NCI-H2081 (cell line): Measurements from ENCODE around the gene PCDHGA1.
"Not testable (repeated sequence)": the region's sequence is repeated elsewhere in the genome, so short reads cannot be mapped to it uniquely, and the experiment has no call there.

Source experiments
- DNase-seq, 2 experiments: peaks; one replicate each; lab custom pipeline; 2025; lab: John Stamatoyannopoulos, UW

The PCDHGA1 gene

DNA sequence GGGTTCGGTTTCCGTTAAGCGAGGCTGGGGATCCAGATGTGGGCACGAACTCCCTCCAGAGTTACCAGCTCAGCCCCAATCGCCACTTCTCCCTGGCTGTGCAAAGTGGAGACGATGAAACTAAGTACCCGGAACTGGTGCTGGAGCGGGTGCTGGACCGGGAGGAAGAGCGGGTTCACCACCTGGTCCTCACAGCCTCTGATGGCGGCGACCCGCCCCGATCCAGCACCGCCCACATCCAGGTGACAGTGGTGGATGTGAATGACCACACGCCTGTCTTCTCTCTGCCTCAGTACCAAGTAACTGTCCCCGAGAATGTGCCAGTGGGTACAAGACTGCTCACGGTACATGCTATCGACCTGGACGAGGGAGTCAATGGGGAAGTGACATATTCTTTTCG, 53.0 kb downstream of the PCDHGA1 start:
- DNase-seq: no peak

- DNase-seq: no peak
Observed at GRCh38 chr5:141384471-141385267, 54.4 kb downstream of the PCDHGA1 start.

DNA sequence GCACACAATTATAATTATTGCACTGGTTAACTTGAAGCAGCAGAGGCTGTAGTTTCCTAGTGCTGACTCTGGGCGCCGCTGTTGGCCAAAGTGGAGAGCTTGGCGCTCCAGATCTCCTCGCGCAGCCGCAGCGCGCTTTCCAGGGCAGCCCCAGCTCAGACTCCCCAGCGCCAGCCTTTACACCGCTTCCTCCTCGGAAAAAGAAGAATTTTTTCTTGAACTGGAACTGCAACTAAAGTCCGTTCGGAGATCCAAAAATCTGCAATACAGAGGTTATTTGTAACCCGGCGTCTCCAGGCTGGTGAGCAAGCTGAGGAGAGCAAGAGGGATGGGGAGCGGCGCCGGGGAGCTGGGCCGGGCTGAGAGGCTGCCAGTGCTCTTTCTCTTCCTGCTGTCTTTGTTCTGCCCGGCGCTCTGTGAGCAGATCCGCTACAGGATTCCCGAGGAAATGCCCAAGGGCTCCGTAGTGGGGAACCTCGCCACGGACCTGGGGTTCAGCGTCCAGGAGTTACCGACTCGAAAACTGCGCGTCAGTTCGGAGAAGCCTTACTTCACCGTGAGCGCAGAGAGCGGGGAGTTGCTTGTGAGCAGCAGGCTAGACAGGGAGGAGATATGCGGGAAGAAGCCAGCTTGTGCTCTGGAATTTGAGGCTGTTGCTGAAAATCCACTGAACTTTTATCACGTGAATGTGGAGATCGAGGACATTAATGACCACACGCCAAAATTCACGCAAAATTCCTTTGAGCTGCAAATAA, 57.4 kb downstream of the PCDHGA1 start, which contains the start of gene PCDHGB4:
Gene PCDHGB4, plus strand, starts transcription at position 142 of the 755 bp plus-strand sequence. Its CDS starts 187 bp downstream, at position 329.
- not testable (repeated sequence) for DNase-seq

- DNase-seq: no peak
Observed at GRCh38 chr5:141388661-141389060, 58.3 kb downstream of the PCDHGA1 start.

DNA sequence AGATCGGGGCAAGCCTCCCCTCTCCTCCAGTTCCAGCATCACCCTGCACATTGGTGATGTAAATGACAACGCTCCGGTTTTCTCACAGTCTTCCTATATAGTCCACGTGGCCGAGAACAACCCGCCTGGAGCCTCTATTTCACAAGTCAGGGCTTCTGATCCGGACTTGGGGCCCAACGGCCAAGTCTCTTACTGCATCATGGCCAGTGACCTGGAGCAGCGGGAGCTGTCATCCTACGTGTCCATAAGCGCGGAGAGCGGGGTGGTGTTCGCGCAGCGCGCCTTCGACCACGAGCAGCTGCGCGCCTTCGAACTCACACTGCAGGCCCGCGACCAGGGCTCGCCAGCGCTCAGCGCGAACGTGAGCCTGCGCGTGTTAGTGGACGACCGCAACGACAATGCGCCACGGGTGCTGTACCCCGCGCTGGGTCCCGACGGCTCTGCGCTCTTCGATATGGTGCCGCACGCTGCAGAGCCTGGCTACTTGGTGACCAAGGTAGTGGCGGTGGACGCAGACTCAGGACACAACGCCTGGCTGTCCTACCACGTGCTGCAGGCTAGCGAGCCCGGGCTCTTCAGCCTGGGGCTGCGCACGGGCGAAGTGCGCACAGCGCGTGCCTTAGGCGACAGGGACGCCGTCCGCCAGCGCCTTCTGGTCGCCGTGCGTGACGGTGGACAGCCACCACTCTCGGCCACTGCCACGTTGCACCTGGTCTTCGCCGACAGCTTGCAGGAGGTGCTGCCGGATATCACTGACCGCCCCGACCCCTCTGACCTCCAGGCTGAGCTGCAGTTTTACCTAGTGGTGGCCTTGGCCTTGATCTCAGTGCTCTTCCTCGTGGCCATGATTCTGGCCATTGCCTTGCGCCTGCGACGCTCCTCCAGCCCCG, 59.1 kb downstream of the PCDHGA1 start:
- DNase-seq: no peak

DNA sequence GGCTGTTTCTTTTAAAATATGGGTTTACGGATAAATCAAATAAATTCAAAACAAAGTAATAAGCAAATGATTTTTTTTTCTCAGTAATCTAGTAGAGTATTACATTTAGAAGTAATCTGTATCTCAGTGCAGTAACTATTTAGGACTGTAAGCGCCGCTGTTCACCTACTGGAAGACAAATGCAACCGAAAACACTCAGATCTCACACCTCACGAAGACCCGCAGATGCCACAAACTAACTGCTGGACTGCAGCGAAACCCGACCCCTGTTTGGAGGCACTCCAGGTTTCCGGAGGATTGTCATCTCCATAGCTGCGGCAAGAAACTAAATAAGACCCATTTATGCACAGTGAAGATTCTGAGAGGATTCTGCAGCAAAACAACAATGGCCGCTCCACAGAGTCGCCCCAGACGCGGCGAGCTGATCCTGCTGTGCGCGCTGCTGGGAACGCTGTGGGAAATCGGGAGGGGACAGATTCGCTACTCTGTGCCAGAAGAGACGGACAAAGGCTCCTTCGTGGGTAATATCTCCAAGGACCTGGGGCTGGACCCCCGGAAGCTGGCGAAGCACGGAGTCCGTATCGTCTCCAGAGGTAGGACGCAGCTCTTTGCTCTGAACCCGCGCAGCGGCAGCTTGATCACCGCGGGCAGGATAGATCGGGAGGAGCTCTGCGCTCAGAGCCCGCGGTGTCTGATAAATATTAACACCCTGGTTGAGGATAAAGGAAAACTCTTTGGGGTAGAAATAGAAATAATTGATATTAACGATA, 62.3 kb downstream of the PCDHGA1 start, which contains the start of gene PCDHGA8:
Gene PCDHGA8, plus strand, starts transcription at position 205 of the 770 bp plus-strand sequence. Its CDS starts 181 bp downstream, at position 386.
- no peak for DNase-seq

- no peak for DNase-seq
Observed at GRCh38 chr5:141393267-141393666, 63.0 kb downstream of the PCDHGA1 start.

DNA sequence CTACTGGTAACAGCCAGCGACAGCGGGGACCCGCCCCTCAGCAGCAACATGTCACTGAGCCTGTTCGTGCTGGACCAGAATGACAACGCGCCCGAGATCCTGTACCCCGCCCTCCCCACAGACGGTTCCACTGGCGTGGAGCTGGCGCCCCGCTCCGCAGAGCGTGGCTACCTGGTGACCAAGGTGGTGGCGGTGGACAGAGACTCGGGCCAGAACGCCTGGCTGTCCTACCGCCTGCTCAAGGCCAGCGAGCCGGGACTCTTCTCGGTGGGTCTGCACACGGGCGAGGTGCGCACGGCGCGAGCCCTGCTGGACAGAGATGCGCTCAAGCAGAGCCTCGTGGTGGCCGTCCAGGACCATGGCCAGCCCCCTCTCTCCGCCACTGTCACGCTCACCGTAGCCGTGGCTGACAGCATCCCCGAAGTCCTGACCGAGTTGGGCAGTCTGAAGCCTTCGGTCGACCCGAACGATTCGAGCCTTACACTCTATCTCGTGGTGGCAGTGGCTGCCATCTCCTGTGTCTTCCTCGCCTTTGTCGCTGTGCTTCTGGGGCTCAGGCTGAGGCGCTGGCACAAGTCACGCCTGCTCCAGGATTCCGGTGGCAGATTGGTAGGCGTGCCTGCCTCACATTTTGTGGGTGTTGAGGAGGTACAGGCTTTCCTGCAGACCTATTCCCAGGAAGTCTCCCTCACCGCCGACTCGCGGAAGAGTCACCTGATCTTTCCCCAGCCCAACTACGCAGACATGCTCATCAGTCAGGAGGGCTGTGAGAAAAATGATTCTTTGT, 64.3 kb downstream of the PCDHGA1 start:
- DNase-seq: not testable (repeated sequence)

DNA sequence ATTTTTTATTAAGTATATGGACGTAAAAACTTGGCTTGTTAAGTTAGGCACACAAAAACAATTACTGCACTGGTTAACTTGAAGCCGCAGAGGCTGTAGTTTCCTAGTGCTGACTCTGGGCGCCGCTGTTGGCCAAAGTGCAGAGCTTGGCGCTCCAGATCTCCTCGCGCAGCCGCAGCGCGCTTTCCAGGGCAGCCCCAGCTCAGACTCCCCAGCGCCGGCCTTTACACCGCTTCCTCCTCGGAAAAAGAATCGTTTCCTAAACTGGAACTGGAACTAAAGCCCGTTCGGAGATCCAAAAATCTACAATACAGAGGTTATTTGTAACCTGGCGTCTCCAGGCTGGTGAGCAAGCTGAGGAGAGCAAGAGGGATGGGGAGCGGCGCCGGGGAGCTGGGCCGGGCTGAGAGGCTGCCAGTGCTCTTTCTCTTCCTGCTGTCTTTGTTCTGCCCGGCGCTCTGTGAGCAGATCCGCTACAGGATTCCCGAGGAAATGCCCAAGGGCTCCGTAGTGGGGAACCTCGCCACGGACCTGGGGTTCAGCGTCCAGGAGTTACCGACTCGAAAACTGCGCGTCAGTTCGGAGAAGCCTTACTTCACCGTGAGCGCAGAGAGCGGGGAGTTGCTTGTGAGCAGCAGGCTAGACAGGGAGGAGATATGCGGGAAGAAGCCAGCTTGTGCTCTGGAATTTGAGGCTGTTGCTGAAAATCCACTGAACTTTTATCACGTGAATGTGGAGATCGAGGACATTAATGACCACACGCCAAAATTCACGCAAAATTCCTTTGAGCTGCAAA, 67.6 kb downstream of the PCDHGA1 start, which contains the start of gene PCDHGB5:
Gene PCDHGB5, plus strand, starts transcription at position 192 of the 796 bp plus-strand sequence. Its CDS starts 181 bp downstream, at position 373.
- DNase-seq: not testable (repeated sequence)

- no peak for DNase-seq
Observed at GRCh38 chr5:141398608-141399007, 68.3 kb downstream of the PCDHGA1 start.

GRCh38 chr5:141399555-141400258, 69.4 kb downstream of the PCDHGA1 start:
- no peak for DNase-seq

DNA sequence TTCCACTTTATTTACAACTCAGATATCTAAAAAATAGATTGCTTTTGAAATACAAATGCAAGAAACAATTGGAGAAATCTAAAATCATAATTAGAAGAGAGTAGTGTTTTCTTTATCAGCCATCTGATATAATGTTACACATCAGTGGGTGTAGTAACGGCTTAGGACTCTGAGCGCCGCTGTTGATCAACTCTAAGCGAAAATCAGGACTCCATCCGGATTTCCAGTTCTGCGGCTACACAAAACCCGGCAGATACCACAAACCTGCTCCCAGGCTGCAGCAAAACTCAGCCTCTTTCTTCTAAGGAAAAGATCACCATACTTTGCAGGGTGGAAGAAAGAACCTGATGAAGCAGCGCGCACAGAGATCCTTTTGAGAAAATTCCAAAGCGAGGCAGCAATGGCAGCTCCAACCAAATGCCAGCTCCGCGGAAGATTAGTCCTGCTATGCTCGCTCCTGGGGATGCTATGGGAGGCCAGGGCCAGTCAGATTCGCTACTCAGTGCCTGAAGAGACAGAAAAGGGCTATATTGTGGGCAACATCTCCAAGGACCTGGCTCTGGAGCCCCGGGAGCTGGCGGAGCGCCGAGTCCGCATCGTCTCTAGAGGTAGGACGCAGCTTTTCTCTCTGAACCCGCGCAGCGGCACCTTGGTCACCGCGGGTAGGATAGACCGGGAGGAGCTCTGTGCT, 72.4 kb downstream of the PCDHGA1 start, which contains the start of gene PCDHGA9:
Gene PCDHGA9, plus strand, starts transcription at position 226 of the 691 bp plus-strand sequence. Its CDS starts 175 bp downstream, at position 401.
- DNase-seq: no peak

DNA sequence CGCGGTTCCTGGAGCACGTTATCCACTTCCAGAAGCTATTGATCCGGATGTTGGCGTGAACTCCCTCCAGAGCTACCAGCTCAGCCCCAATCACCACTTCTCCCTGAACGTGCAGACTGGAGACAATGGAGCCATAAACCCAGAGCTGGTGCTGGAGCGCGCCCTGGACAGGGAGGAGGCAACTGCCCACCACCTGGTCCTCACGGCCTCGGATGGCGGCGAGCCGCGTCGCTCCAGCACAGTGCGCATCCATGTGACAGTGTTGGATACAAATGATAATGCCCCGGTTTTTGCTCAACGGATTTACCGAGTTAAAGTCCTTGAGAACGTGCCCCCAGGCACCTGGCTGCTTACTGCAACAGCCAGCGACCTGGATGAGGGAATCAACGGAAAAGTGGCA, 73.1 kb downstream of the PCDHGA1 start:
- no peak for DNase-seq

- not testable (repeated sequence) for DNase-seq
Observed at GRCh38 chr5:141407790-141408505, 77.6 kb downstream of the PCDHGA1 start, which contains the start of gene PCDHGB6. Gene PCDHGB6 (plus strand): TSS chr5:141408021. CDS start chr5:141408203, 182 bp downstream.

- no peak for DNase-seq
Observed at GRCh38 chr5:141409598-141410306, 79.4 kb downstream of the PCDHGA1 start.

- no peak for DNase-seq
Observed at GRCh38 chr5:141411575-141411974, 81.3 kb downstream of the PCDHGA1 start.
